ENCODE results near the gene BLOC1S6. TPM values are rescaled to one million over a fixed set of nuclear protein-coding genes. Genes with fewer than 3 reads are reported as not detected.
"Not testable (repeated sequence)": the region's sequence is repeated elsewhere in the genome, so short reads cannot be mapped to it uniquely, and the experiment has no call there.

The BLOC1S6 gene
- total RNA-seq, 2 donors from 2014 or later: 43.3 to 46.8 TPM

GRCh38 chr15:45647828-45648227 is 60.6 kb downstream of the BLOC1S6 start:
- no peaks in the 10 kb centered on the region for H3K9me3 ChIP-seq (ENCODE audit: control insufficient read depth, low read length)

GRCh38 chr15:45648521-45649200 is 61.5 kb downstream of the BLOC1S6 start:
- WGBS, 2 experiments (ENCODE audit: insufficient coverage in 1 of 2, insufficient read length in 1 of 2): 79 to 95% methylated on average over 4 of the region's 4 CpGs
- H3K4me1 Mint-ChIP-seq: peaks cover 4% of the 10 kb centered on the region

More at GRCh38 chr15:45647828-45648227, 60.6 kb downstream of the BLOC1S6 start:
- H3K4me1 ChIP-seq (ENCODE audit: control insufficient read depth, insufficient read depth, low read length): no peaks in the 10 kb centered on the region
- peaks cover 73% of the 10 kb centered on the region for H3K27me3 Mint-ChIP-seq (ENCODE audit: insufficient read depth)
- no peak overlapping the region for H3K4me3 Mint-ChIP-seq
- peaks cover 38% of the 10 kb centered on the region for H3K27me3 ChIP-seq (ENCODE audit: control insufficient read depth, insufficient read depth, low read length, poor library complexity, severe bottlenecking)
- H3K36me3 ChIP-seq (ENCODE audit: control insufficient read depth, insufficient read depth, low read length): no peaks in the 10 kb centered on the region
- H3K27ac ChIP-seq (ENCODE audit: low read depth, low read length): no peak overlapping the region
- peaks cover 4% of the 10 kb centered on the region for H3K4me1 Mint-ChIP-seq
- 89 to 94% methylated on average over 5 to 6 of the region's 6 CpGs for WGBS, 2 experiments (ENCODE audit: insufficient coverage in 1 of 2, insufficient read length in 1 of 2)
- H3K4me3 ChIP-seq (ENCODE audit: low read length): no peak overlapping the region
- no peaks in the 10 kb centered on the region for H3K36me3 Mint-ChIP-seq (ENCODE audit: low read depth)
- H3K9me3 Mint-ChIP-seq: peaks cover 1% of the 10 kb centered on the region
- TF ChIP-seq CTCF (conservative IDR thresholded peaks at IDR 0.05): no peak
- DNase-seq: no peak
- no peak overlapping the region for H3K27ac Mint-ChIP-seq
- no peak overlapping the region for H3K9ac ChIP-seq (ENCODE audit: extremely low read depth, low read length, poor library complexity, severe bottlenecking)

GRCh38 chr15:45650007-45650406 is 62.8 kb downstream of the BLOC1S6 start:
- H3K36me3 ChIP-seq (ENCODE audit: control insufficient read depth, insufficient read depth, low read length); H3K4me3 ChIP-seq (ENCODE audit: low read length); H3K4me3 Mint-ChIP-seq; H3K9me3 ChIP-seq (ENCODE audit: control insufficient read depth, low read length); H3K27ac ChIP-seq (ENCODE audit: low read depth, low read length); H3K9ac ChIP-seq (ENCODE audit: extremely low read depth, low read length, poor library complexity, severe bottlenecking); H3K4me1 ChIP-seq (ENCODE audit: control insufficient read depth, insufficient read depth, low read length); H3K4me1 Mint-ChIP-seq; DNase-seq; H3K9me3 Mint-ChIP-seq; H3K27ac Mint-ChIP-seq; H3K36me3 Mint-ChIP-seq (ENCODE audit: low read depth): not testable (repeated sequence)
- peaks cover 16% of the 10 kb centered on the region for H3K27me3 ChIP-seq (ENCODE audit: control insufficient read depth, insufficient read depth, low read length, poor library complexity, severe bottlenecking)
- peaks cover 57% of the 10 kb centered on the region for H3K27me3 Mint-ChIP-seq (ENCODE audit: insufficient read depth)
- 86 to 93% methylated on average over 6 to 11 of the region's 11 CpGs for WGBS, 2 experiments (ENCODE audit: insufficient coverage in 1 of 2, insufficient read length in 1 of 2)

More at GRCh38 chr15:45648521-45649200, 61.5 kb downstream of the BLOC1S6 start:
- no peak overlapping the region for H3K27ac ChIP-seq (ENCODE audit: low read depth, low read length)
- peaks cover 30% of the 10 kb centered on the region for H3K27me3 ChIP-seq (ENCODE audit: control insufficient read depth, insufficient read depth, low read length, poor library complexity, severe bottlenecking)
- no peak overlapping the region for H3K9ac ChIP-seq (ENCODE audit: extremely low read depth, low read length, poor library complexity, severe bottlenecking)
- H3K4me3 Mint-ChIP-seq: no peak overlapping the region
- H3K27ac Mint-ChIP-seq: no peak overlapping the region
- no peak for DNase-seq
- no peaks in the 10 kb centered on the region for H3K4me1 ChIP-seq (ENCODE audit: control insufficient read depth, insufficient read depth, low read length)
- TF ChIP-seq CTCF (conservative IDR thresholded peaks at IDR 0.05): no peak
- peaks cover 70% of the 10 kb centered on the region for H3K27me3 Mint-ChIP-seq (ENCODE audit: insufficient read depth)
- H3K36me3 Mint-ChIP-seq (ENCODE audit: low read depth): no peaks in the 10 kb centered on the region
- no peaks in the 10 kb centered on the region for H3K36me3 ChIP-seq (ENCODE audit: control insufficient read depth, insufficient read depth, low read length)
- no peak overlapping the region for H3K4me3 ChIP-seq (ENCODE audit: low read length)
- H3K9me3 ChIP-seq (ENCODE audit: control insufficient read depth, low read length): no peaks in the 10 kb centered on the region
- H3K9me3 Mint-ChIP-seq: peaks cover 1% of the 10 kb centered on the region
